GM23338 (cell line): ENCODE data around the gene ADGRD1.

Experiments
- CREB1 ChIP-seq: fragments of 250-450 bp; sonication (Bioruptor Pico); IDR thresholded peaks from 2 replicates; pipeline ENCODE4 v1.5.0; 2020; ENCODE audit warnings: low read depth, mild to moderate bottlenecking, moderate library complexity
- EZH2 ChIP-seq: fragments of 200-600 bp; sonication (generic); IDR thresholded peaks from one replicate; pipeline ENCODE4 v1.8.0; 2017; ENCODE audit warnings: antibody characterized with exemption, mild to moderate bottlenecking, low read depth; ENCODE audit not compliant: unreplicated experiment
- EZH2phosphoT487 ChIP-seq: fragments of 200-600 bp; sonication (generic); IDR thresholded peaks from one replicate; pipeline ENCODE4 v1.8.1; 2018; ENCODE audit warnings: antibody characterized with exemption; ENCODE audit not compliant: unreplicated experiment
- JUNB ChIP-seq: IDR thresholded peaks from one replicate; pipeline ENCODE4 v1.6.1; 2016; ENCODE audit warnings: antibody characterized with exemption; ENCODE audit not compliant: unreplicated experiment
- NANOG ChIP-seq: IDR thresholded peaks from 2 replicates; pipeline ENCODE4 v1.6.1; 2016; ENCODE audit warnings: antibody characterized with exemption, borderline replicate concordance
- POLR2AphosphoS5 ChIP-seq: IDR thresholded peaks from 2 replicates; pipeline ENCODE4 v1.6.1; 2016; ENCODE audit warnings: antibody characterized with exemption, low read depth
- STAT1 ChIP-seq: IDR thresholded peaks from one replicate; pipeline ENCODE4 v1.6.1; 2016; ENCODE audit warnings: antibody characterized with exemption; ENCODE audit not compliant: unreplicated experiment
- ZNF114 ChIP-seq: fragments of 250-450 bp; sonication (Bioruptor Pico); IDR thresholded peaks from 2 replicates; pipeline ENCODE4 v1.5.0; 2020; ENCODE audit warnings: mild to moderate bottlenecking, moderate library complexity
- TF ChIP-seq, protein P1 (sequence below): IDR thresholded peaks from one replicate; pipeline ENCODE4 v1.6.1; 2018; ENCODE audit warnings: antibody characterized with exemption; ENCODE audit not compliant: unreplicated experiment
- TF ChIP-seq, protein P2 (sequence below), 2 experiments: fragments of 200-600 bp in 1 of 2; sonication (generic) in 1 of 2; conservative IDR thresholded peaks; 2 replicates each; pipeline versions ENCODE4 v1.5.1 to v1.6.1; 2016 to 2017; ENCODE audit warnings: antibody characterized with exemption in 2 of 2, low read depth in 2 of 2, mild to moderate bottlenecking in 2 of 2, moderate library complexity in 1 of 2
- TF ChIP-seq, protein P3 (sequence below): IDR thresholded peaks from 2 replicates; pipeline ENCODE4 v1.6.1; 2016; ENCODE audit warnings: antibody characterized with exemption

DNA sequence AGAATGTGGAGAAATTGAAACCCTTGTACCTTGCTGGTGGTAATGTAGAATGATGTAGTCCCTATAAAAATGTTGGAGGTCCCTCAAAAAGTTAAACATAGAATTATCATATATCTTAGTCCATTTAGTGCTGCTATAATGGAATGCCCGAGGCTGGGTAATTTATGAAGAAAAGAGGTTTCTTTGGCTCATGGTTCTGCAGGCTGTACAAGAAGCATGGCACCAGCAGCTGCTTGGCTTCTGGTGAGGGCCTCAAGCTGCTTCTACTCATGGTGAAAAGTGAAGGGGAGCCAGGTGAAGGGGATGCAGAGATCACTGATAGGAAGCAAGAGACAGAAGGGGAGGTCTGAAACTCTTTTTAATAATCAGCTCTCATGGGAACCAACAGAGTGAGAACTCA lies 233.9 kb downstream of the ADGRD1 start:
- TF ChIP-seq, protein P1, sequence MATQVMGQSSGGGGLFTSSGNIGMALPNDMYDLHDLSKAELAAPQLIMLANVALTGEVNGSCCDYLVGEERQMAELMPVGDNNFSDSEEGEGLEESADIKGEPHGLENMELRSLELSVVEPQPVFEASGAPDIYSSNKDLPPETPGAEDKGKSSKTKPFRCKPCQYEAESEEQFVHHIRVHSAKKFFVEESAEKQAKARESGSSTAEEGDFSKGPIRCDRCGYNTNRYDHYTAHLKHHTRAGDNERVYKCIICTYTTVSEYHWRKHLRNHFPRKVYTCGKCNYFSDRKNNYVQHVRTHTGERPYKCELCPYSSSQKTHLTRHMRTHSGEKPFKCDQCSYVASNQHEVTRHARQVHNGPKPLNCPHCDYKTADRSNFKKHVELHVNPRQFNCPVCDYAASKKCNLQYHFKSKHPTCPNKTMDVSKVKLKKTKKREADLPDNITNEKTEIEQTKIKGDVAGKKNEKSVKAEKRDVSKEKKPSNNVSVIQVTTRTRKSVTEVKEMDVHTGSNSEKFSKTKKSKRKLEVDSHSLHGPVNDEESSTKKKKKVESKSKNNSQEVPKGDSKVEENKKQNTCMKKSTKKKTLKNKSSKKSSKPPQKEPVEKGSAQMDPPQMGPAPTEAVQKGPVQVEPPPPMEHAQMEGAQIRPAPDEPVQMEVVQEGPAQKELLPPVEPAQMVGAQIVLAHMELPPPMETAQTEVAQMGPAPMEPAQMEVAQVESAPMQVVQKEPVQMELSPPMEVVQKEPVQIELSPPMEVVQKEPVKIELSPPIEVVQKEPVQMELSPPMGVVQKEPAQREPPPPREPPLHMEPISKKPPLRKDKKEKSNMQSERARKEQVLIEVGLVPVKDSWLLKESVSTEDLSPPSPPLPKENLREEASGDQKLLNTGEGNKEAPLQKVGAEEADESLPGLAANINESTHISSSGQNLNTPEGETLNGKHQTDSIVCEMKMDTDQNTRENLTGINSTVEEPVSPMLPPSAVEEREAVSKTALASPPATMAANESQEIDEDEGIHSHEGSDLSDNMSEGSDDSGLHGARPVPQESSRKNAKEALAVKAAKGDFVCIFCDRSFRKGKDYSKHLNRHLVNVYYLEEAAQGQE: no peak
- TF ChIP-seq, protein P2, sequence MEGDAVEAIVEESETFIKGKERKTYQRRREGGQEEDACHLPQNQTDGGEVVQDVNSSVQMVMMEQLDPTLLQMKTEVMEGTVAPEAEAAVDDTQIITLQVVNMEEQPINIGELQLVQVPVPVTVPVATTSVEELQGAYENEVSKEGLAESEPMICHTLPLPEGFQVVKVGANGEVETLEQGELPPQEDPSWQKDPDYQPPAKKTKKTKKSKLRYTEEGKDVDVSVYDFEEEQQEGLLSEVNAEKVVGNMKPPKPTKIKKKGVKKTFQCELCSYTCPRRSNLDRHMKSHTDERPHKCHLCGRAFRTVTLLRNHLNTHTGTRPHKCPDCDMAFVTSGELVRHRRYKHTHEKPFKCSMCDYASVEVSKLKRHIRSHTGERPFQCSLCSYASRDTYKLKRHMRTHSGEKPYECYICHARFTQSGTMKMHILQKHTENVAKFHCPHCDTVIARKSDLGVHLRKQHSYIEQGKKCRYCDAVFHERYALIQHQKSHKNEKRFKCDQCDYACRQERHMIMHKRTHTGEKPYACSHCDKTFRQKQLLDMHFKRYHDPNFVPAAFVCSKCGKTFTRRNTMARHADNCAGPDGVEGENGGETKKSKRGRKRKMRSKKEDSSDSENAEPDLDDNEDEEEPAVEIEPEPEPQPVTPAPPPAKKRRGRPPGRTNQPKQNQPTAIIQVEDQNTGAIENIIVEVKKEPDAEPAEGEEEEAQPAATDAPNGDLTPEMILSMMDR (conservative IDR thresholded peaks at IDR 0.05; ENCODE audit: low read depth in 2 of 2): no peak
- no peak for TF ChIP-seq EZH2
- no peak for TF ChIP-seq CREB1
- TF ChIP-seq POLR2AphosphoS5: no peak
- TF ChIP-seq EZH2phosphoT487: no peak
- TF ChIP-seq STAT1: no peak
- TF ChIP-seq JUNB: no peak
- TF ChIP-seq, protein P3, sequence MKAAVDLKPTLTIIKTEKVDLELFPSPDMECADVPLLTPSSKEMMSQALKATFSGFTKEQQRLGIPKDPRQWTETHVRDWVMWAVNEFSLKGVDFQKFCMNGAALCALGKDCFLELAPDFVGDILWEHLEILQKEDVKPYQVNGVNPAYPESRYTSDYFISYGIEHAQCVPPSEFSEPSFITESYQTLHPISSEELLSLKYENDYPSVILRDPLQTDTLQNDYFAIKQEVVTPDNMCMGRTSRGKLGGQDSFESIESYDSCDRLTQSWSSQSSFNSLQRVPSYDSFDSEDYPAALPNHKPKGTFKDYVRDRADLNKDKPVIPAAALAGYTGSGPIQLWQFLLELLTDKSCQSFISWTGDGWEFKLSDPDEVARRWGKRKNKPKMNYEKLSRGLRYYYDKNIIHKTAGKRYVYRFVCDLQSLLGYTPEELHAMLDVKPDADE: no peak
- no peak for TF ChIP-seq ZNF114 (CRISPR knock-in tag)
- no peak for TF ChIP-seq NANOG
